Thoracic aorta (tissue), 2 donors: ENCODE results near the gene STARD9. TPM values are rescaled to one million over a fixed set of nuclear protein-coding genes. Genes with fewer than 3 reads are reported as not detected.

ENCODE experiments used
- ATAC-seq: fragments of 150-250 bp; one replicate; pipeline ENCODE4 v1.8.0; 2017; ENCODE audit warnings: low read depth; ENCODE audit not compliant: insufficient number of reproducible peaks, low FRiP score
- DNase-seq: peaks from one replicate; pipeline ENCODE4 v3.0.0-alpha.2; 2020; ENCODE audit warnings: low spot score
- H3K27ac ChIP-seq, 2 donors: fragments of 200-600 bp; sonication (generic); 1 replicate in 1 of 2; 2 replicates in 1 of 2; pipeline ENCODE4 v1.5.1; 2016; ENCODE audit warnings: mild to moderate bottlenecking in 2 of 2, moderate library complexity in 2 of 2
- H3K27me3 ChIP-seq: fragments of 200-600 bp; sonication (generic); replicated peaks from 2 replicates; pipeline ENCODE4 v1.6.0; 2016; ENCODE audit warnings: mild to moderate bottlenecking; ENCODE audit not compliant: insufficient read depth
- H3K36me3 ChIP-seq: fragments of 200-600 bp; sonication (generic); one replicate; pipeline ENCODE4 v1.5.1; 2016
- H3K4me1 ChIP-seq, 2 donors: fragments of 200-600 bp; sonication (generic); 1 replicate in 1 of 2; 2 replicates in 1 of 2; pipeline versions ENCODE4 v1.5.1 to v1.6.0; 2016; ENCODE audit warnings: low read depth in 2 of 2, mild to moderate bottlenecking in 1 of 2; ENCODE audit not compliant: control insufficient read depth in 1 of 2
- H3K4me3 ChIP-seq: fragments of 200-600 bp; sonication (generic); 2 replicates; pipeline ENCODE4 v1.5.1; 2016; ENCODE audit warnings: mild to moderate bottlenecking
- H3K9me3 ChIP-seq: fragments of 200-600 bp; sonication (generic); 2 replicates; pipeline ENCODE4 v1.5.1; 2016
- total RNA-seq, 2 donors: library from RNA; depleted of rRNA; stranded (reverse); fragments of >200 nt; gene quantifications; one replicate each; pipeline versions ENCODE4 v1.1.0 to v1.2.3, GENCODE V29; 2016
- TF ChIP-seq, protein P1 (sequence below): fragments of 200-600 bp; sonication (generic); IDR thresholded peaks from one replicate; pipeline ENCODE4 v1.5.1; 2019; ENCODE audit warnings: antibody characterized with exemption

STARD9 gene
- total RNA-seq, 2 donors from 2014 or later = 59.8 to 67.8 TPM

DNA sequence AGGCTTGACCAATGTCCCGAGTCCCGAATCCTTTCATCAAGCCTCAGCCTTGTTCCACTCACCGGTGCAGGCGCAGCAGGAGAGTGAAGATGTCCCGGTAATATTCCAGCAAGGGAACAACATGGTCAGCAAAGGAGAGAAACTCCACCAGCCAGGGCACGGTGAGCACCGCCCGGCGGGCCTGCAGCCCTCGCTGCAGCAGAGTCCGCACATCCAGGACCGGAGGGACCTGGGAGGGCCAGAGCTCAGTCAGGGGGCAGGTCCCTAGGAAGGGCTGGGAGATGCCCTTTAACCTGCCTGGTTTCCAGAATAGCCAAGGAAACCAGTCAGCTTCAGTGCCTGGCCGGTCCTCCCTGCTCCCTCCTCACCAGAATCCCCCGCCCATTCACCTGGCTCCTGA lies 155.1 kb downstream of the STARD9 start:
- no peak overlapping the region for H3K27ac ChIP-seq
- ATAC-seq = no peak
- TF ChIP-seq, protein P1, sequence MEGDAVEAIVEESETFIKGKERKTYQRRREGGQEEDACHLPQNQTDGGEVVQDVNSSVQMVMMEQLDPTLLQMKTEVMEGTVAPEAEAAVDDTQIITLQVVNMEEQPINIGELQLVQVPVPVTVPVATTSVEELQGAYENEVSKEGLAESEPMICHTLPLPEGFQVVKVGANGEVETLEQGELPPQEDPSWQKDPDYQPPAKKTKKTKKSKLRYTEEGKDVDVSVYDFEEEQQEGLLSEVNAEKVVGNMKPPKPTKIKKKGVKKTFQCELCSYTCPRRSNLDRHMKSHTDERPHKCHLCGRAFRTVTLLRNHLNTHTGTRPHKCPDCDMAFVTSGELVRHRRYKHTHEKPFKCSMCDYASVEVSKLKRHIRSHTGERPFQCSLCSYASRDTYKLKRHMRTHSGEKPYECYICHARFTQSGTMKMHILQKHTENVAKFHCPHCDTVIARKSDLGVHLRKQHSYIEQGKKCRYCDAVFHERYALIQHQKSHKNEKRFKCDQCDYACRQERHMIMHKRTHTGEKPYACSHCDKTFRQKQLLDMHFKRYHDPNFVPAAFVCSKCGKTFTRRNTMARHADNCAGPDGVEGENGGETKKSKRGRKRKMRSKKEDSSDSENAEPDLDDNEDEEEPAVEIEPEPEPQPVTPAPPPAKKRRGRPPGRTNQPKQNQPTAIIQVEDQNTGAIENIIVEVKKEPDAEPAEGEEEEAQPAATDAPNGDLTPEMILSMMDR = no peak
- peaks cover 73% of the 10 kb centered on the region for H3K36me3 ChIP-seq
- DNase-seq = no peak
- no peak overlapping the region for H3K4me3 ChIP-seq
- H3K27me3 ChIP-seq = no peaks in the 10 kb centered on the region
- H3K4me1 ChIP-seq = peaks cover 0 to 15% of the 10 kb centered on the region in 2 donors
- no peaks in the 10 kb centered on the region for H3K9me3 ChIP-seq

DNA sequence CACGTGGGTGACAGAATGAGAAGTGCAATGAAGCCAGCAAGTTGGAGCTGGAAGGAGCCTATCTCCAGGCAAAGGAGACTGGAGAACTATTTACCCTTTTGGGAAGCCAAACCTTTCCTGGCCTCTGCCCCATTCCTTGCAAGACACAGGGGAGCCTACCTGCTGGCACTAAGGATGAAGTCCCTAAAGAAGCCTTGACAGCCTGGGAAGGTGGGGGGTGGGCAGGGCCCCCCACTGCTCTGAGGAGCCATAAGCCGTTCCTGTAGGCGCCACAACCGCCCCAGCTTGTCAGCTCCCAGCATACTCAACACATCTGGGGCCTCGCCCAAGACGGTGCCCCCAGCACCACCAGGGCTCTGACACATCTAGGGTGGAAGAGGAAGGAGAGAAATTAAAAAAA lies 156.1 kb downstream of the STARD9 start:
- Histone ChIP-seq H3K4me1 (peaks cover 0 to 22% of the 10 kb centered on the region in 2 donors), H3K36me3 (peaks cover 65% of the 10 kb centered on the region), H3K9me3 (no peaks in the 10 kb centered on the region), H3K4me3 (no peak overlapping the region), H3K27ac (no peak overlapping the region), H3K27me3 (no peaks in the 10 kb centered on the region)
- ATAC-seq (no peak), DNase-seq (no peak)
- TF ChIP-seq, protein P1 = no peak

DNA sequence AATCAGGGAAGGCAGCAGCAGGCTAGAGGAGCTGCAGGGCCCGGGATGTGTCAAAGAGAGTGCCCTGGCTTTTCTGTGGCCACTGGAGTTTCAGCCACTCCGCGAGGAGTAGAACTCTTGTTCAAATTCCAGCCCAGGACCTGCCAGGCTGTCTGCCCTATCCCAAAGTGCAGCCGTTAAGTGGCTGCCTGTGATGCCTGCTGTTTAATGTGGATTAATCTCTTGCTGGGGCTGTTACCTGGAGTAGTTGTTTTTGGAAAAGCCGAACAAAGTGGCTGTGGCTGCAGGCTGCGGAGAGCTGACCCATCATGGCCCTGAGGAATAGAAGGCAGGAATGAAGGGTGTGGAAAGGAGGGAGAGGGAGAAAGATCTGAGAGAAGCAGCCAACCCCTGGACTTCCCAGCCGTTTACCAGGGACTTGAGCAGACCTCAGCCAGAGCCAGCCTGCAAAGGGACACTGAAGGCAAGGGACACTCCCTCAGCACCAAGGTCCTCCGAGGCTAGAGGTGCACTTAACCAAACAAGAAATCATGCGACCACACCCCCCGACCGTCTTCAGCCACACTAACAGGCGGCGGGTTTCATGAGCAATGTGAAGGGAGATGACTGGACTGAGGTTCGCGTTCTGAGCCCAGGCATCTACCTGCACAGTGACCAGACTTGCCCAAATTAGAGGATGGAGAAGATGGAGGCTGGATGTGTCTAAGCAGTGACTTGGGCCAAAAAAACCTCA lies 156.9 kb downstream of the STARD9 start:
- no peak for ATAC-seq
- H3K27me3 ChIP-seq = no peaks in the 10 kb centered on the region
- no peak overlapping the region for H3K27ac ChIP-seq
- H3K9me3 ChIP-seq = no peaks in the 10 kb centered on the region
- no peak overlapping the region for H3K4me3 ChIP-seq
- TF ChIP-seq, protein P1 = no peak
- DNase-seq = no peak
- peaks cover 0 to 24% of the 10 kb centered on the region in 2 donors for H3K4me1 ChIP-seq
- peaks cover 60% of the 10 kb centered on the region for H3K36me3 ChIP-seq

DNA sequence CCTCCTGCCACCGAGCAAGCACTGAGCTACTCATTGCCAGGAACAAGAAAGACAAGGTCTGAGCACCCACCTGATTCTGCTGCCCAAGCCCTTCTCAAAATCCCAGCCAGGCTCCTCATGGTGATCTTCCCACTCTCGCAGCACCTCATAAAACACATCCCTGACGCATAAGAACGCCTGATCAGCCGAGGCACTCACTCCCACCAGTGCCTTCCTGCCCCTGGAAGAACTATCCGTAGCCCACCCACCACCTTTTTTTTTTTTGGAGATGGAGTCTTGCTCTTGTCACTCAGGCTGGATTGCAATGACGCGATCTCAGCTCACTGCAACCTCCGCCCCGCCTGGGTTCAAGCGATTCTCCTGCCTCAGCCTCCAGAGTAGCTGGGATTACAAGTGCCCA lies 157.6 kb downstream of the STARD9 start:
- H3K27ac ChIP-seq = no peak overlapping the region
- DNase-seq (no peak), ATAC-seq (no peak)
- TF ChIP-seq, protein P1 = no peak
- H3K4me1 ChIP-seq = peaks cover 0 to 30% of the 10 kb centered on the region in 2 donors
- H3K9me3 ChIP-seq = no peaks in the 10 kb centered on the region
- H3K36me3 ChIP-seq = peaks cover 54% of the 10 kb centered on the region
- no peaks in the 10 kb centered on the region for H3K27me3 ChIP-seq
- H3K4me3 ChIP-seq = no peak overlapping the region

DNA sequence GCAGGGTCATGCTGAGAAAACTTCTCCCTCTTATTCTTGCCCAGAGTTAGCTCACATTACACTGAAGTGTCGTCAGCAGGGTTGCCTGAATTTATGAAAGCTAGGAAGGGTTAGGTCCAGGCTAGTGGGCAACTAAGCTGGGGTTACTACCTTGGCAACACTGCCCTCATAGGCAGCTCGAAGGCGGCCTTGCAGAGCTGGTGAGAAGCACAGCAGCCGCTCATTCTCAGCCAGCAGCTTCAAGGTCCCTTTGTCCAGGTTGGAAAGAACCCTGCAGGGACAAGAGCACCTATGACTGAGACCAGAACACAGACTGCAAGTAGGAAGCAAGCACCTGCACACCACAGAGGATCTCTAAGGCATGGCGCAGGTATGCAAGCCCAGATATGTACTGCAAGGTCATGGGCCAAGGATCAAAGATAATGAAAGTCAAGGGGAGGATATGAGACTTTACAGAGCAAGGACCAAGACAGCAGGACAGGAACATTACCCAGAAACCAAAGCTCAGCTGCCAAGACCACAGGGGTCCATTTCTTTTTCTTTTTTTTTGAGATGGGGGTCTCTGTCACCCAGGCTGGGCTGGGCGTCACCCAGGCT lies 158.8 kb downstream of the STARD9 start:
- H3K27ac ChIP-seq = no peak overlapping the region
- no peaks in the 10 kb centered on the region for H3K9me3 ChIP-seq
- no peaks in the 10 kb centered on the region for H3K27me3 ChIP-seq
- TF ChIP-seq, protein P1 = no peak
- peaks cover 45% of the 10 kb centered on the region for H3K36me3 ChIP-seq
- no peak for DNase-seq
- H3K4me3 ChIP-seq = no peak overlapping the region
- H3K4me1 ChIP-seq = peaks cover 0 to 30% of the 10 kb centered on the region in 2 donors
- ATAC-seq = no peak
